NCI-H446 treated with DMSO at 0.1 percent for 48 hours (cell line): ENCODE measurements around the gene HTR3C.
"Not testable (repeated sequence)": the region's sequence is repeated elsewhere in the genome, so short reads cannot be mapped to it uniquely, and the experiment has no call there.

Source experiments
- DNase-seq: peaks from one replicate; lab custom pipeline; 2025; lab: John Stamatoyannopoulos, UW

Gene HTR3C

DNA sequence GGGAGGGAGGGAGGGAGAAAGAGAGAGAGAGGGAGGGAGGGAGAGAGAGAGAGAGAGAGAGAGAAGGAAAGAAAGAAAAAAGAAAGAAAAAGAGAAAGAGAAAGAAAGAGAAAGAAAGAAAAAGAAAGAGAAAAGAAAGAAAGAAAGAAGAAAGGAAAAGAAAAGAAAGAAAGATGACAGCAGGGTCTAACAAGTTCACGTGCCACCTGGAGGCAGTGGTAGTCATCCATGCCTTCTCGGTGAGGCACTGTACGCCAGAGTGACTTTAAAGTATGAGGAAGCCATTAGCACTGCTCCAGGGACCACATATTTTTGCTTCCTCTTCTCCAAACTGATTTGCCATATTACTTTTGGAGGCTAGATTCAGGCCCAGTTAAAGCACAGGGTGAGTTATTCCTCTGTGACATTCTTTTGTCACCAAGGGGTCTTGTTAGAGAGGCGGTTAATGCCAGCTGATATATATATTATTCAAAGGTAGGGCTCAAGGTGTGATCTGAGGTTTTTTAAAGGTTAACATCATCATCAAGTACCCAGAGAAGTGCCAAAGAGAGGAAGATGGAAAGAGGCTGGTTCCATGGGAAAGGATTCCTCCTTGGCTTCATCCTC, 21.6 kb upstream of the HTR3C start, which contains the start of gene HTR3D:
Gene HTR3D, plus strand, starts transcription at position 556 of the 606 bp plus-strand sequence. Its CDS starts 0 bp downstream, at position 556.
- no peak for DNase-seq

DNA sequence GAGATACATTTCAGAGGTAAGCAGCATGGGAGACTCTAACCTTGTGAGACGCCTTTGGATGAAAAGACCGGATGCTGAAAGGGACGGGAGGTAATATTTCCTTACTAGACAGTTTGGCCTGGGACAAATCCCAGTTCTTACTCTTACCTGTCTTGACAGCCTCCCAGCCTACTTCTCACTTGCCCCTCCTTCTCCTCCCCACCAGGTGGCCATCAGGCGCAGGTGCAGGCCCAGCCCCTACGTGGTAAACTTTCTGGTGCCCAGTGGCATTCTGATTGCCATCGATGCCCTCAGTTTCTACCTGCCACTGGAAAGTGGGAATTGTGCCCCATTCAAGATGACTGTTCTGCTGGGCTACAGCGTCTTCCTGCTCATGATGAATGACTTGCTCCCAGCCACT, 15.0 kb upstream of the HTR3C start:
- DNase-seq, result no peak

DNA sequence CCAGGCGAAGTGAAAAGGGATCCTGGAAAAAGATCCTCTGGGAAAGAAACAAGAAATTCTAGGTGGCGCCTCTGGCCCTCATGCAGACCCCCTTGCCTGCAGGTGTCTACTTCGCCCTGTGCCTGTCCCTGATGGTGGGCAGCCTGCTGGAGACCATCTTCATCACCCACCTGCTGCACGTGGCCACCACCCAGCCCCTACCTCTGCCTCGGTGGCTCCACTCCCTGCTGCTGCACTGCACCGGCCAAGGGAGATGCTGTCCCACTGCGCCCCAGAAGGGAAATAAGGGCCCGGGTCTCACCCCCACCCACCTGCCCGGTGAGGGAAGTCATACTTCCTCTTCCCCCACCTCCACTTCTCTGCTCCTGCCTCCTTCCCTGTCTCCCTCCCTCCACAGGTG, 14.5 kb upstream of the HTR3C start:
- not testable (repeated sequence) for DNase-seq

DNA sequence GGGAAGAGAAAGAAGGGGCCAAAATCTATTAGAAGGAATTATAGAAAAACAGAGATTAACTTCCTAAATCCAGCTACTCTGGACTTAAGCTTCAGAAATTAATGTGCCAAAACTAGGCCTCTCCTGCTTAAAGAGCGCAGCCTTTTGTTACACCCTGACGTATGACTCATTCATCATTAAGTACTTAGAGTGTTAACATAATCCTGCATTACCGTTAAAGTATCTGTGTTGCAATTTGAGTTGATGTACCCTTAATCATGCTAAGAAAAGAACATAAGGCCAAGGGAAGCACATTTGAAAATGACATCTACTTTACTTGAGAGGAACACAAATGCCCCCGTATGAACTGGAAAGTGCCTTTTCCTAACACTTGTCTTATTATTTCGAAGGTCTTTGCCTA, 13.4 kb upstream of the HTR3C start:
- DNase-seq, result no peak

- DNase-seq, result no peak
These were observed 12.8 kb upstream of the HTR3C start for GRCh38 chr3:184040010-184040409.

DNA sequence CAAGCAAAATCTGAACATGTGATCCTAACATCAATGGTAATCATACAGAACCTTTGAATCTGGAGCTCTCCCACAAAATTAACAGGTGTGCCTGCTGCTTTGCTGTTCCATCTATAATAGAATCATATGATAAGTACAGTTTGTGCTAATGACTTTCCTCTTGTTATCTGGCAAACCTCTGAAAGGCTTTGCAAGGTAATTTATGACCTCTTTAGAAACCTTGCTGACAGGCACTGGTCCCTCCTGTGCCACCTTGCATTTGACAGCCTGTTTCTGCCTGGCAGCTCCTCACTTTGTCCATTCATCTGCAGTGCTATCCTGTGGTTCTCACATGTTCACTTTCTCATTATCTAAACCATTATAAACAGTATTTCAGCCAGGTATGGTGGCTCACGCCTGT, 10.2 kb upstream of the HTR3C start:
- no peak for DNase-seq

- DNase-seq, result no peak
These were observed 6.9 kb upstream of the HTR3C start for GRCh38 chr3:184045995-184046394.

DNA sequence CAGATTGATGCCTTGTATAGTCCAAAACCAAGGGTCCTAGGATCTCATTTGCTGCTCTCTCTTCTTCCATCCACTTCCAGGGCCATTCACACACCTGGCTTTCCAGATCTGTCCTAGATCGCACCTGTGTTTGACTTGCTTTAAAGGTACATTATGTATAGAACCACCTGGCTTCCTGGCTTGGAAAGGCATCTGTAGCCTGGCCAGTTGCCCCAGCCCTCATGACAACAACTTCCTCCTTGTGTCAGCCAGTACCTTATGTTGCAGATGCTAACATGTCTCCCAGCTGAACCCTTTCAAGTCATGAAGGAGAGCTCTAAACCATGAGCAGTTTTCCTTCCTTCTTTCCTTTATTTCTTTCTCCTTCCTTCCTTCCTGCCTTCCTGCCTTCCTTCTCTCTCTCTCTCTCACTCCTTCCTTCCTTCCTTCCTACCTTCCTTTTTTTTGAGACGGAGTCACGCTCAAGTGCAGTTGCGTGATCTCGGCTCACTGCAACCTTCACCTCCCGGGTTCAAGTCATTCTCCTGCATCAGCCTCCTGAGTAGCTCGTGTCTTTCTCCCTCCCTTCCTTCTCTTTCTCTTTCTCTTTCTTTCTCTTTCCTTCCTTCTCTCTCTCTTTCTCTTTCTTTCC, 2.5 kb upstream of the HTR3C start:
- no peak for DNase-seq

- no peak for DNase-seq
These were observed 5.2 kb downstream of the HTR3C start for GRCh38 chr3:184058029-184058428.

DNA sequence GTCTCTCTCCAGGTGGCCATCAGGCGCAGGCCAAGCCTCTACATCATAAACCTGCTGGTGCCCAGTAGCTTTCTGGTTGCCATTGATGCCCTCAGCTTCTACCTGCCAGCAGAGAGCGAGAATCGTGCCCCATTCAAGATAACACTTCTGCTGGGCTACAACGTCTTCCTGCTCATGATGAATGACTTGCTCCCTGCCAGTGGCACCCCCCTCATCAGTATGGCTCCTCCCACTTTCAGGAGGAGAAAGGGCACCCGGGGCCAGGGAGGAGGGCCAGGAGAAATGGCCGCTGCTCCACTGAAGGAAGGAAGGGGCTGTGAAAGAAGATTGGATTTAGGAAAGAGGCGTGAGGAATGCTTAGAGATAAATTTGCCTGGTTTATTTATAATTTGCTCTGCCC, 6.6 kb downstream of the HTR3C start:
- DNase-seq, result no peak

GRCh38 chr3:184062637-184063036, 9.8 kb downstream of the HTR3C start:
- DNase-seq, result no peak

GRCh38 chr3:184066211-184066610, 13.4 kb downstream of the HTR3C start:
- no peak for DNase-seq

DNA sequence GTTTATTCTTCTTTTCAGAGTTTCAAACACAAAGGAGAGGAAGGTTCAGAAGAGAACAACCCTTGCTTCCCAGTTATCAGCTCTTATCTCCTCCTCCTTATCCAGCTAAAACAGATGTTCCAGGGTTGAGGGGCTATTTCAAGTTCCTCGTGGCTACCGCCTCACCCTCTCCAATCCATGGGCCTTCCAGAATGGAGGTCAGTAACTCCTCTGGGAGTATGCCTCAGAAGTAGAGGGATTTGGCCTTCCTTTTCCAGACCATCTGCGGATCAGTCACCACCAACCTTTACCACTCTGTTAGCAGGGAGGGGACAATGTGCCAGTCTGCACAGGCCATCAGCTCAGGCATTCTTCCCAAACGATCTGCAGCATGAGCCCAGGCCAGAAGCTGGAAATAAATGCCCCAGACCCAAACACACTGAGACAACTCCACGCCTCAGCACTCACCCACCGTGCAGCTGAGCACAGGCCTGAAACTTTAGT, 14.8 kb downstream of the HTR3C start:
- no peak for DNase-seq

- DNase-seq, result no peak
These were observed 15.5 kb downstream of the HTR3C start for GRCh38 chr3:184068344-184068743.

DNA sequence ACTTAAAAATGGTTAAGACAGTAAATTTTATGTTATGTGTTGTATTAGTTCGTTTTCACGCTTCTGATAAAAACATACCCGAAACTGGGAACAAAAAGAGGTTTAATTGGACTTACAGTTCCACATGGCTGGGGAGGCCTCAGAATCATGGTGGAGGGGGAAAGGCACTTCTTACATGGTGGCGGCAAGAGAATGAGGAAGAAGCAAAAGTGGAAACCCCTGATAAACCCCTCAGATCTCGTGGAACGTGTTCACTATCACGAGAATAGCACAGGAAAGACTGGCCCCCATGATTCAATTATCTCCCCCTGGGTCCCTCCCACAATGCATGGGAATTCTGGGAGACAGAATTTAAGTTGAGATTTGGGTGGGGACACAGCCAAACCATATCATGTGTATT, 18.3 kb downstream of the HTR3C start:
- DNase-seq, result not testable (repeated sequence)

- no peak for DNase-seq
These were observed 20.8 kb downstream of the HTR3C start for GRCh38 chr3:184073621-184074020.

- DNase-seq, result no peak
These were observed 23.1 kb downstream of the HTR3C start for GRCh38 chr3:184075901-184076300.

DNA sequence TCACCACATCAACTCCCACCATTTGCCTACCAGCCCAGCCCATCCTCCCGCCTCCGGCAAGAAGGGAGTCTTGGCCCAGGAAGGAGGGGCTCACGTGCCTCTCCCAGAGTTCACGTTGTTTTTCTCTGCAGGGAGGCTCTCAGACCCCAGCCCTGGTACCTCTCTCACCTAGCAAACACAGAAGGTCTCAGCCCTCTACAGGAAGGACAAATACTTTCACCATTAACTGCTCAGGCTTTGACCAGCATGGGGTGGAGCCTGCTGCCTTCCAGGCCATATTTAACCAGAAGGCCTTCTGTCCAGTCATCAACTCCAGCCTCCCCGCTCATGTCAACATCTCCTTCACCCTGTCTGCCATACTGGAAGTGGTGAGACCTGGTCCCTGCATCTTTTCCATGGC, 25.0 kb downstream of the HTR3C start:
- DNase-seq, result no peak

GRCh38 chr3:184078851-184079250, 26.0 kb downstream of the HTR3C start:
- DNase-seq, result no peak

GRCh38 chr3:184081116-184081830, 28.4 kb downstream of the HTR3C start:
- no peak for DNase-seq

- DNase-seq, result no peak
These were observed 29.2 kb downstream of the HTR3C start for GRCh38 chr3:184082034-184082433.

DNA sequence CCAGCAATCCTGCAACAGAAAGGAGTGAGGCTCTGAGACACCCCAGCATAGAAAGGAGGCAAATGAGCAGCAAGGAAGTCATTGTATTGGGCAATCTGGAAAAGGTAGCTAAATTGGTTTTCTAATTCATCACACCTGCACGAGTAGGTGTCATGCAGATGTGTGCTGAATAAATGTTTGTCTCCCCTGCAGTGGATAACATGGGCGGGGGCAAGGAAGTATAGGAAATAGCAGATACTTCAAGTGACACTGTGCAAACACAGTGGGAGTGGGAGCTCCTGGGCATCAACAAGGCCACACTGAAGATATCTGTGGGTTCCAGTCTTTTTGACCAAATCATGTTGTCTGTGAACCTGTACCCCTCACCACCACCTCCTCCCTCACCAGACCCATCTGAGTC, 29.6 kb downstream of the HTR3C start:
- DNase-seq, result no peak

GRCh38 chr3:184085389-184085852, 32.6 kb downstream of the HTR3C start:
- DNase-seq, result no peak
